ENCODE measurements around the gene EEF2K.

Gene EEF2K

DNA sequence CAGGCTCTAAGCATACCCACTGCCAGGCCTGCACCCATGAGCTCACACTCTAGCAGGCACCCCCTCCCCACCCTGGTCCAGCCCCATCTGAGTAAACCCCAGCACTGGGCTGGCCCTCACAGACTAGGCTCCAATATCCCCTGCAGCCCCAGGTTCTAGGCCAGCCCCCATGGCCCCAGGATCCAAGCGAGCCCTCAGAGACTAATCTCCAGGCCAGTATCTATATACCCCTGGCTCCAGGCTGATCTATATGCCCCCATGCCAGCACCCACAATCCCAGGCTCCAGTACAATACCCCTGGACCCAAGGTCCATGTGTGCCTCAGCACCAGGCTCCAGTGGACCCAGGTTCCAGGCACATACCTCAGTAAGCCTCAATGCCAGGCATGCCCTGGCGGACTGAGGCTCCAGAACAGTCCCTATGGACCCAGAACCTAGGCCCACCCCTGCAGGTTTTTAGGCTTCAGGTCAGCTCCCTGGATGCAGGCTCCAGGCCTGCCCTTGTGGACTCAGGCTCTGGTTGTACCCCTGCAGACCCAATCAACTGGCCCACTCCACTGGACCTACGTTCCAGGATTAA, 129.7 kb downstream of the EEF2K start:
- DNase-seq (ENCODE audit: low read depth), result no peak
- no peak overlapping the region for H3K4me3 ChIP-seq (ENCODE audit: low read depth, low read length)
- TF ChIP-seq, protein P1, sequence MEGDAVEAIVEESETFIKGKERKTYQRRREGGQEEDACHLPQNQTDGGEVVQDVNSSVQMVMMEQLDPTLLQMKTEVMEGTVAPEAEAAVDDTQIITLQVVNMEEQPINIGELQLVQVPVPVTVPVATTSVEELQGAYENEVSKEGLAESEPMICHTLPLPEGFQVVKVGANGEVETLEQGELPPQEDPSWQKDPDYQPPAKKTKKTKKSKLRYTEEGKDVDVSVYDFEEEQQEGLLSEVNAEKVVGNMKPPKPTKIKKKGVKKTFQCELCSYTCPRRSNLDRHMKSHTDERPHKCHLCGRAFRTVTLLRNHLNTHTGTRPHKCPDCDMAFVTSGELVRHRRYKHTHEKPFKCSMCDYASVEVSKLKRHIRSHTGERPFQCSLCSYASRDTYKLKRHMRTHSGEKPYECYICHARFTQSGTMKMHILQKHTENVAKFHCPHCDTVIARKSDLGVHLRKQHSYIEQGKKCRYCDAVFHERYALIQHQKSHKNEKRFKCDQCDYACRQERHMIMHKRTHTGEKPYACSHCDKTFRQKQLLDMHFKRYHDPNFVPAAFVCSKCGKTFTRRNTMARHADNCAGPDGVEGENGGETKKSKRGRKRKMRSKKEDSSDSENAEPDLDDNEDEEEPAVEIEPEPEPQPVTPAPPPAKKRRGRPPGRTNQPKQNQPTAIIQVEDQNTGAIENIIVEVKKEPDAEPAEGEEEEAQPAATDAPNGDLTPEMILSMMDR (IDR thresholded peaks at IDR 0.05; ENCODE audit: low read depth, low read length, missing control alignments), result no peak
- in situ Hi-C loops (cut with HindIII; ENCODE audit: low sequenced_read_pairs), result no loop called here

DNA sequence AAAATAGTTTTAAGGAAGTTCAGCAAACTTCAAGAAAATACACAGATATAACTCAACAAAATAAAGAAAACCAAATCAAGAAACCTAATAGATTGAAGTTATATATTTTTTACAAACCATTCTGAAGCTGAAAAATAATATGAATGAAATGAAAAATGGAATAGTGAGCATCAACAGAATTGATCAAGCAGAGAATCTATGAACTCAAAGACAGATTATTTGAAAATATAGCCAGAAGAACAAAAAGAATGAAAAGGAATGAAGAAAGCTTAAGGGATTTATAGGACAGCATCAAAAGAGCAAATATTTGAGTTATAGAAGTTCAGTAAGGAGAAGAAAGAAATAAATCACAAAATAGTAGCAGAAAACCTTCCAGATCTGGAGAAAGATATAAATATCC, 130.5 kb downstream of the EEF2K start:
- DNase-seq (ENCODE audit: low read depth), result no peak
- H3K4me3 ChIP-seq (ENCODE audit: low read depth, low read length), result no peak overlapping the region
- in situ Hi-C loops (cut with HindIII; ENCODE audit: low sequenced_read_pairs), result no loop called here
- TF ChIP-seq, protein P1 (IDR thresholded peaks at IDR 0.05; ENCODE audit: low read depth, low read length, missing control alignments), result no peak

DNA sequence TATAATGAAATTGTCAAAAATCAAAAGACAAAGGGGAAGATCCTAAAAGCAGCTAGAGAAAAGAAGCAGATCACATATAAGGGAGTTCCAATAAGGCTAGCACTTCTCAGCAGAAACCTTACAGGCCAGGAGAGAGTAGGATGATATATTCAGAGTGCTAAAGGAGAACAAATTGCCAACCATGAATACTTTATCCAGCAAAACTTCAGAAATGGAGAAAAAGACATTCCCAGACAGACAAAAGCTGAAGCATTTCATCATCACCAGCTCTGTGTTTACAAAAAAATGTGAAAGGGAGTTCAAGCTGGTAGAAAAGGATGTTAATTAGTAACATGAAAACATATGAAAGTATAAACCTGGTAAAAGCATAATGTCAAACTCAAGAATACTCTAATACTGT, 131.0 kb downstream of the EEF2K start:
- in situ Hi-C loops (cut with HindIII; ENCODE audit: low sequenced_read_pairs), result no loop called here
- H3K4me3 ChIP-seq (ENCODE audit: low read depth, low read length), result no peak overlapping the region
- TF ChIP-seq, protein P1 (IDR thresholded peaks at IDR 0.05; ENCODE audit: low read depth, low read length, missing control alignments), result no peak
- no peak for DNase-seq (ENCODE audit: low read depth)

DNA sequence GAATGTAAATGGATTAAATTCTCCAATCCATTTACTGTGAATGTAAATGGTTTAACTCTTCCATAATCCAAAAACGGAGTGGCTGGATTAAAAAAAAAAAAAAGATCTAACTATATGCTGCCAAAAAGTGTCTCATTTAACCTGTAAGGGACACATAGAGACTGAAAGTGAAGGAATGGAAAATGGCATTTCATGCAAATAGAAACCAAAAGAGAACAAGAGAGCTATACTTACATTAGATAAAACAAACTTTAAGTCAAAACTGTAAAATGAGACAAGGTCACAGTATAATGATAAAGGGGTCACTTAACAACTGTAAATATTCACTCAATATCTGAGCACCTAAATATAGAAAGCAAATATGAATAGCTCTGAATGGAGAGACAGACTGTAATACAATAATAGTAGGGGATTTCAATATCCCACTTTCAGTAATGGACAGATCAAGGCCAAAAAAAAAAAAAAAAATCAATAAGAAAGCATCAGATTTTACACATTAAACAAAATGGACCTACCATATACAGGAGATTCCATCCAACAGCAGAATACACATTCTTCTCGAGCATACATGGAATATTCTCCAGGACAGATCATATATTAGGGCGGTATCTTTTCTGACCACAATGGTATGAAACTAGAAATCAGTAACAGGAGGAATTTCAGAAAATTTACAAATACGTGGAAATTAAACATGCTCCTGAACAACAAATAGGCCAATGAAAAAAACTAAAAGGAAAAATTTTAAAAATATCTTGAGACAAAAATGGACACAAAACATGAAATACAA, 132.0 kb downstream of the EEF2K start:
- no peak overlapping the region for H3K4me3 ChIP-seq (ENCODE audit: low read depth, low read length)
- TF ChIP-seq, protein P1 (IDR thresholded peaks at IDR 0.05; ENCODE audit: low read depth, low read length, missing control alignments), result no peak
- DNase-seq (ENCODE audit: low read depth), result no peak
- in situ Hi-C loops (cut with HindIII; ENCODE audit: low sequenced_read_pairs), result no loop called here

Measured in astrocyte of the cerebellum (primary cell).